PC-9 (cell line): ENCODE results near the gene ATP11A. TPM values are rescaled to one million over a fixed set of nuclear protein-coding genes. Genes with fewer than 3 reads are reported as not detected.

Experiments used
- BruUV-seq: library from RNA; stranded (reverse); fragments of 400-500 nt; replicated peaks from 2 replicates; lab custom pipeline; 2021; lab: Mats Ljungman, UMichigan
- CTCF ChIA-PET: fragments of 300-600 bp; sonication (Branson Sonifier 250); formaldehyde crosslinking; loops from one replicate; lab custom pipeline; 2022; ENCODE audit warnings: antibody characterized with exemption; lab: Charles Lee
- POLR2A ChIA-PET: fragments of 300-600 bp; sonication (Branson Sonifier 250); formaldehyde crosslinking; loops from one replicate; lab custom pipeline; 2022; ENCODE audit warnings: antibody characterized with exemption; ENCODE audit not compliant: unreplicated experiment; lab: Charles Lee
- DNase-seq, 2 experiments: peaks; one replicate each; pipeline versions ENCODE4 v3.0.0 to v3.0.0-alpha.2; 2015 to 2022; ENCODE audit warnings: mixed read lengths in 1 of 2
- H2AFZ ChIP-seq: fragments of 200-600 bp; sonication (generic); 2 replicates; pipeline ENCODE4 v1.8.1; 2017; ENCODE audit warnings: antibody characterized with exemption
- H3F3A ChIP-seq: fragments of 200-600 bp; sonication (generic); 2 replicates; pipeline ENCODE4 v1.8.1; 2017; ENCODE audit warnings: antibody characterized with exemption, mild to moderate bottlenecking, low read depth; ENCODE audit not compliant: insufficient read depth
- H3K27ac ChIP-seq: fragments of 200-600 bp; sonication (generic); 2 replicates; pipeline ENCODE4 v1.6.1; 2016; ENCODE audit warnings: mixed run types
- H3K27me3 ChIP-seq: fragments of 200-600 bp; sonication (generic); 2 replicates; pipeline ENCODE4 v1.6.1; 2016; ENCODE audit warnings: low read depth, mixed run types; ENCODE audit not compliant: insufficient read depth
- H3K36me3 ChIP-seq: fragments of 200-600 bp; sonication (generic); 2 replicates; pipeline ENCODE4 v1.6.1; 2016; ENCODE audit warnings: low read depth, mixed run types
- H3K4me1 ChIP-seq: fragments of 200-600 bp; sonication (generic); replicated peaks from 2 replicates; pipeline ENCODE4 v1.6.1; 2016; ENCODE audit warnings: mixed run types; ENCODE audit not compliant: insufficient read depth
- H3K4me2 ChIP-seq: fragments of 200-600 bp; sonication (generic); 2 replicates; pipeline ENCODE4 v1.6.1; 2017; ENCODE audit warnings: mixed run types
- H3K4me3 ChIP-seq: fragments of 200-600 bp; sonication (generic); 2 replicates; pipeline ENCODE4 v1.6.1; 2016; ENCODE audit warnings: mixed run types
- H3K79me2 ChIP-seq: fragments of 200-600 bp; sonication (generic); 2 replicates; pipeline ENCODE4 v1.6.1; 2017; ENCODE audit warnings: low read depth, mixed run types
- H3K9me2 ChIP-seq: fragments of 200-600 bp; sonication (generic); 2 replicates; pipeline ENCODE4 v1.8.1; 2017; ENCODE audit warnings: mild to moderate bottlenecking; ENCODE audit not compliant: insufficient read depth
- H3K9me3 ChIP-seq: fragments of 200-600 bp; sonication (generic); 2 replicates; pipeline ENCODE4 v1.8.1; 2016; ENCODE audit warnings: low read depth; ENCODE audit not compliant: insufficient read depth
- H4K20me1 ChIP-seq: fragments of 200-600 bp; sonication (generic); 2 replicates; pipeline ENCODE4 v1.8.1; 2017; ENCODE audit not compliant: insufficient read depth
- CTCF ChIP-seq: fragments of 200-600 bp; sonication (generic); conservative IDR thresholded peaks from 2 replicates; pipeline ENCODE4 v1.6.1; 2017; ENCODE audit warnings: mixed run types, antibody characterized with exemption, mild to moderate bottlenecking, moderate library complexity
- EZH2 ChIP-seq: fragments of 200-600 bp; sonication (generic); IDR thresholded peaks from 2 replicates; pipeline ENCODE4 v1.8.0; 2017; ENCODE audit warnings: antibody characterized with exemption, low read depth
- intact Hi-C: fragments of 100-400 bp; cut with micrococcal nuclease; formaldehyde crosslinking; loops from one replicate; pipeline ENCODE4 v1.10.0; 2022; ENCODE audit not compliant: unreplicated experiment
- total RNA-seq: library from RNA; stranded (reverse); gene quantifications from 2 replicates; pipeline ENCODE4 v1.2.3, GENCODE V29; 2021

Gene ATP11A
- total RNA-seq, 1 experiment from 2014 or later, result 92.2 TPM

- Histone ChIP-seq H3K79me2 (no peaks in the 10 kb centered on the region), H3K27ac (no peak overlapping the region), H2AFZ (no peak overlapping the region), H3K4me2 (no peak overlapping the region), H3F3A (no peaks in the 10 kb centered on the region), H3K27me3 (peaks cover 97% of the 10 kb centered on the region), H4K20me1 (no peaks in the 10 kb centered on the region), H3K9me3 (peaks cover 12% of the 10 kb centered on the region), H3K4me1 (no peaks in the 10 kb centered on the region), H3K36me3 (no peaks in the 10 kb centered on the region), H3K4me3 (no peak overlapping the region), H3K9me2 (no peaks in the 10 kb centered on the region)
- CTCF ChIA-PET, result no interaction called here
- DNase-seq, result no peak
- no TSS peak for BruUV-seq
- intact Hi-C loops, result no loop called here
- TF ChIP-seq CTCF (no peak), EZH2 (no peak)
- POLR2A ChIA-PET, result no interaction called here
Measured at GRCh38 chr13:112907286-112907685, 217.4 kb downstream of the ATP11A start.

- Histone ChIP-seq H3K9me3 (peaks cover 12% of the 10 kb centered on the region), H3K27ac (no peak overlapping the region), H3F3A (no peaks in the 10 kb centered on the region), H3K4me3 (no peak overlapping the region), H3K9me2 (no peaks in the 10 kb centered on the region), H3K36me3 (no peaks in the 10 kb centered on the region), H3K4me2 (no peak overlapping the region), H4K20me1 (no peaks in the 10 kb centered on the region), H2AFZ (no peak overlapping the region), H3K4me1 (no peaks in the 10 kb centered on the region), H3K79me2 (no peaks in the 10 kb centered on the region), H3K27me3 (peaks cover 97% of the 10 kb centered on the region)
- POLR2A ChIA-PET, result no interaction called here
- CTCF ChIA-PET, result no interaction called here
- no TSS peak for BruUV-seq
- DNase-seq, result no peak
- no peak for TF ChIP-seq EZH2
- intact Hi-C loops, result no loop called here
Measured at GRCh38 chr13:112907871-112908331, 218.1 kb downstream of the ATP11A start.

GRCh38 chr13:112908342-112908741 lies 218.5 kb downstream of the ATP11A start:
- no TSS peak for BruUV-seq
- POLR2A ChIA-PET, result no interaction called here
- no peak overlapping the region for H3K4me2 ChIP-seq

More at GRCh38 chr13:112908342-112908741, 218.5 kb downstream of the ATP11A start:
- no peaks in the 10 kb centered on the region for H3K36me3 ChIP-seq
- no peaks in the 10 kb centered on the region for H3K4me1 ChIP-seq
- H3K9me3 ChIP-seq, result peaks cover 12% of the 10 kb centered on the region
- CTCF ChIA-PET, result no interaction called here
- TF ChIP-seq CTCF (no peak), EZH2 (no peak)
- H3K27ac ChIP-seq, result no peak overlapping the region
- no peak overlapping the region for H2AFZ ChIP-seq
- no peaks in the 10 kb centered on the region for H3K79me2 ChIP-seq
- intact Hi-C loops, result no loop called here
- no peaks in the 10 kb centered on the region for H3F3A ChIP-seq
- H3K4me3 ChIP-seq, result no peak overlapping the region
- H3K27me3 ChIP-seq, result peaks cover 97% of the 10 kb centered on the region
- no peaks in the 10 kb centered on the region for H4K20me1 ChIP-seq
- H3K9me2 ChIP-seq, result no peaks in the 10 kb centered on the region
- DNase-seq, result no peak
